LNCaP clone FGC (cell line): ENCODE measurements around the gene PLCG2.

ENCODE experiments used
- DNase-seq: peaks from one replicate; pipeline ENCODE4 v3.0.0-alpha.2; 2011; ENCODE audit warnings: low read depth
- H3K4me3 ChIP-seq: 2 replicates; pipeline ENCODE4 v1.5.1; 2011; ENCODE audit warnings: mild to moderate bottlenecking, low read depth, low read length, control low read depth
- TF ChIP-seq, protein P1 (sequence below): IDR thresholded peaks from 2 replicates; pipeline ENCODE4 v1.5.1; 2012; ENCODE audit warnings: mild to moderate bottlenecking; ENCODE audit not compliant: control insufficient read depth, insufficient read depth; ENCODE audit errors: extremely low read depth

The PLCG2 gene

DNA sequence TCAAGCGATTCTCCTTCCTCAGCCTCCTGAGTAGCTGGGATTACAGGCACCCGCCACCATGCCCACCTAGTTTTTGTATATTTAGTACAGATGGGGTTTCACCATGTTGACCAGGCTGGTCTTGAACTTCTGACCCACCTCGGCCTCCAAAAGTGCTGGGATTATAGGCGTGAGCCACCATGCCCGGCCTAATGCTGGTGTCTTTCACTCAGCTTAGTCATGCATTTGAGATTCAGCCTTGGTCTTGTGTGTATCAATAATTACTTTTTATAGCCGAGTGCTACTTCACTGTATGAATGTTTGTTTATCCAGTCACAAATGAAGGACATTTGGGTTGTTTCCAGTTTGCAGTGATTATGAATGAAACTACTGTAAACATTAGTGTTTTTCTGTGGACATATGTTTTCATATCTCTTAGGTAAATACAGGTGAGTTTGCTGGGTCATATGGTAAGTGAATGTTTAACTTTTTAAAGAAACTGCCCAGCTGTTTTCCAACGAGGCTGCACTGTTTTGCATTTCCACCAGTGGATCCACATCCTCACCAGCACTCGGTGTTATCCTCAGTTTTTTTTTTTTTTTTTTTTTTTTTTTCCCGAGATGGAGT, 11.0 kb upstream of the PLCG2 start:
- DNase-seq: peak; percentile 99
- TF ChIP-seq, protein P1, sequence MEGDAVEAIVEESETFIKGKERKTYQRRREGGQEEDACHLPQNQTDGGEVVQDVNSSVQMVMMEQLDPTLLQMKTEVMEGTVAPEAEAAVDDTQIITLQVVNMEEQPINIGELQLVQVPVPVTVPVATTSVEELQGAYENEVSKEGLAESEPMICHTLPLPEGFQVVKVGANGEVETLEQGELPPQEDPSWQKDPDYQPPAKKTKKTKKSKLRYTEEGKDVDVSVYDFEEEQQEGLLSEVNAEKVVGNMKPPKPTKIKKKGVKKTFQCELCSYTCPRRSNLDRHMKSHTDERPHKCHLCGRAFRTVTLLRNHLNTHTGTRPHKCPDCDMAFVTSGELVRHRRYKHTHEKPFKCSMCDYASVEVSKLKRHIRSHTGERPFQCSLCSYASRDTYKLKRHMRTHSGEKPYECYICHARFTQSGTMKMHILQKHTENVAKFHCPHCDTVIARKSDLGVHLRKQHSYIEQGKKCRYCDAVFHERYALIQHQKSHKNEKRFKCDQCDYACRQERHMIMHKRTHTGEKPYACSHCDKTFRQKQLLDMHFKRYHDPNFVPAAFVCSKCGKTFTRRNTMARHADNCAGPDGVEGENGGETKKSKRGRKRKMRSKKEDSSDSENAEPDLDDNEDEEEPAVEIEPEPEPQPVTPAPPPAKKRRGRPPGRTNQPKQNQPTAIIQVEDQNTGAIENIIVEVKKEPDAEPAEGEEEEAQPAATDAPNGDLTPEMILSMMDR: no peak
- no peak overlapping the region for H3K4me3 ChIP-seq

DNA sequence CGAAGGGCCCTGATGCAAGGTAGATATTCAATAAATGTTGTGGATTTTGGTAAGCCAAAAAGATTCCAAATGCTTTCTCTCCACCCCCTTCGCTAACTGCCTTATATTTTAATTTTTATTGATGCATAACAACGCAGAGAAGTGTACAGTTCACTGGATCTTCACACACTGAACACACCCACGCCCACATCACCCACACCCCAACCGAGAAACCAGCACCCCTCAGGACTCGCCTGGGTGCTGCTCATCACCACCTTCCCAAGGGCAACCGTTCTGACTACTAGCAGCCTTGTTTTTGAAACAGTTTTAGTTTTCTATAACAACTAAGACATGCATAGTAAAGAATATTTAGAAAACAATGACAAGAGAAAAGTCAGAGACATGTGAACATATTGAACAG, 9.1 kb upstream of the PLCG2 start:
- H3K4me3 ChIP-seq: no peak overlapping the region
- DNase-seq: no peak
- TF ChIP-seq, protein P1: no peak

DNA sequence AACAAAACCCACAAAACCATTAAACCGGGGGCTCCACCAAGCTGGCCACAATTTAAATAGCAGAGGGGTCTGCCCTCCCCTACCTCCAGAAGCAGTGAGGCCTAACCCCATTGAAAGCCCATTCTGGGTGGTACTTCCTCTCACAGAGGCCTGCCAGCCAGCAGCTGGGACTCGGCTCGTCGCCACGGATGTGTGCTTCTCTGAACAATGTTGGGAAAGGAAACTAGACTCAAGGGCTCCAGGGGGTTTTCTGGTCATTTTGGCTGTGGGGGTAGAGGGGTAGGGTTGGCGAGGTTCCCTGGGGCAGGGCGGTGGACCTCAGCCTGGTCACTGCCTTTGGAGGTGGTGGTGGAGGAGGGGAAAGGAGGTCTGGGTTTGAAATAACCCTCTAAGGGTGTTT, 4.7 kb upstream of the PLCG2 start:
- no peak for DNase-seq
- no peak overlapping the region for H3K4me3 ChIP-seq
- TF ChIP-seq, protein P1: no peak

DNA sequence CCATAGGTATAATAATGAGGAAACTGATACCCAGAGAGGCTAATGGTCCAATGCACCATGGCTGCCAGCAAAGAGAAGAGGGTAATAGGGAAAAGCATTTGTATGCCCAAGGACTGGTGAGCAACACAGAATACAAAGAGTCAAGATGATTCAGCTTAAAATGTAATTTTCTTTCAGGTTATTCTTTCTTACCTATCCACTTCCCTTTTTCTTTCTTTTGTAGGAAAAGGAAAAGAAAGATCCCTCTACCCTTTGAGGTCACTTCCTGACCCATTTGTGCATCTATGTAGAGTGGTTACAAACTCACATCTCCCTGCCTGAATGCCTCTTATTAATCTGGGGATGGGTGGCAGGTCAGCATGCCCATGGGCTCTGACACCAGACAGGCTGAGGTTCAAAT, 3.5 kb upstream of the PLCG2 start:
- no peak overlapping the region for H3K4me3 ChIP-seq
- no peak for DNase-seq
- TF ChIP-seq, protein P1: no peak

DNA sequence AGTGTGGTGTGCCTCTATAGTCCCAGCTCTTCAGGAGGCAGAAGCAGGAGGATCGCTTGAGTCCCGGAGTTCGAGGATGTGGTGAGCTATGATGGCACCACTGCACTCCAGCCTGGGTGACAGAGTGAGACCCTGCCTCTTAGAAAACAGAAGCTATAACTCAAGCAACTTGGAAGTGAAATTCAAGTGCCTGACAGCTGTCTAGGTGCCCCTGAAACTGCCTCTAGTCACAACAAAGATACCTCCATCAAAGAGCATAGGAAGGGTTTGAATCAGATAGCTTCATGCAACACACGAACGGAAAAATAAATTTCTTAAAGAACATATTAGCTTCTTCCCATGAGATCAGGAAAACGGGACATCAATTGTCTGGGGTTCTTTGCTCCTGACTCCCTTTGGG, 860 bp upstream of the PLCG2 start:
- no peak overlapping the region for H3K4me3 ChIP-seq
- DNase-seq: no peak
- TF ChIP-seq, protein P1: no peak

DNA sequence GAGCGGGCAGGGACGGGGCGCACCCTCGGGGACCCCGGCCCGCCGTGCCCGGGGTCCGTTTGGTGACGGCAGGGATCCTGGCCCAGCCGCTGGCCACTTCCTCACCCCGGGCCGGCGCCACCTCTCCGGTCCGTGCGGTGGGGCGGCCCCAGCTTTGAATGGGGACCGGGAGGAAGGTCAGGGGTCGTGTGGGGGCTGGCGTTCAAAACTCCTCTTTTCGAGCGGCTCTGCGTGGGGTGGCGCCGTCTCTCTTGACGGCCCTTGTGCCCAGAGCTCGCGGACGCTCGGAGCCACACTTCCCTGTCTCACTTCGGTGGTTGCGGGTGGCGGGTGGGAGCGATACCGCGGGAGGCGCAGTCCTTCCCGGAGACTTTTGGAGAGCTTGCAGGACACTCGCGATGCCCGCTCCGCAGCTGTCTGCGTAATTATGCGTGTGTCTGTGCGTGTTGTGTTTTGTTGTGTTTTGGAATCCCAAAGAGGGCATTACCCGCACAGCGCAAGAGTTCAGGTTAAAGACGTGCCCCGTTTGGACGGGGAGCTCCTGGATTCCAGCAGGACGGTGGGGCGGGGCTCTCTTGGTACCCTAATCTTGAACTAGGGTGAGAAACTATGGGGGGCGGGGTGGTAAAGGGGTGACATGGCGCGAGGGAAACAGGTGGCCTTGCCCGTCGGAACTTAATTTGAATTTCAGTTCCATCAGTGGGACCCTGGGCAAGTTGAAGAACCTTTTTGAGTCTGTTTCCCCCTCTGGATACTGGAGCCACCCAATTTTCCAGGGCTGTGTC, 637 bp downstream of the PLCG2 start:
- TF ChIP-seq, protein P1: no peak
- H3K4me3 ChIP-seq: peak overlapping the region; percentile 32
- no peak for DNase-seq

DNA sequence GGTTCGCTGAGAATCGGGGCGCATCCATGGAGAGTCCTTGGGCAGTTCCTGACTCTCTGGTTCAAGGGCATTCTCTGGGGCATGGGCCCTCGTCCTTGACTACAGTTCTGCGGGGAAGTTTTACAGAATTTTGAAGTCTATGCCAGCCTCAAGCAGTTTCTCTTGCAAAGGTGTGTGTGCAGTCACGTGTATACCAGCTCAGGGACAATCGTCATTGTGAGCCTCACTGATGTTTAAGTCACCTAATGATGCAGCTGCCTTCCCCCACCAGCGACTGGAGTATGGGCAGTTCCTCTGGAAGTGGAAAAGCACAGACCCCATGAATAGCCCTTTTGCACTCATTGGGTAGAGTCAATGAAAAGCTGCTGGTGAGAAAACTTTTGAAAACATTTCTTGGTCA, 1.3 kb downstream of the PLCG2 start:
- TF ChIP-seq, protein P1: no peak
- DNase-seq: no peak
- H3K4me3 ChIP-seq: no peak overlapping the region
